ENCODE data around the gene PIGBOS1. TPM values are rescaled to one million over a fixed set of nuclear protein-coding genes. Genes with fewer than 3 reads are reported as not detected.

PIGBOS1 gene
- total RNA-seq, 1 donor from 2014 or later = 10.7 TPM

- no peak for DNase-seq
- no peak for ATAC-seq (ENCODE audit: low read depth)
- no peak overlapping the region for H3K4me3 Mint-ChIP-seq
- H3K4me1 Mint-ChIP-seq = no peaks in the 10 kb centered on the region
- intact Hi-C loops (cut with micrococcal nuclease) = no loop called here
- H3K36me3 Mint-ChIP-seq (ENCODE audit: low read depth) = peaks cover 60% of the 10 kb centered on the region
- no peaks in the 10 kb centered on the region for H3K27me3 Mint-ChIP-seq
- ChIA-PET POLR2A (no interaction called here), CTCF (interaction anchor here (0.8 kb wide), 1 partner anchor 81 kb away, joined by 3 read pairs; no protein-coding TSS in a partner anchor)
- no peaks in the 10 kb centered on the region for H3K9me3 Mint-ChIP-seq
- TF ChIP-seq CTCF (IDR thresholded peaks at IDR 0.05) = no peak
- no peak overlapping the region for H3K27ac Mint-ChIP-seq
Measured at GRCh38 chr15:55358471-55358870, 39.5 kb upstream of the PIGBOS1 start.

GRCh38 chr15:55357774-55358173, 38.9 kb upstream of the PIGBOS1 start:
- ATAC-seq (ENCODE audit: low read depth) (no peak), DNase-seq (no peak)
- H3K36me3 Mint-ChIP-seq (ENCODE audit: low read depth) = peaks cover 59% of the 10 kb centered on the region
- no peak overlapping the region for H3K4me3 Mint-ChIP-seq
- H3K9me3 Mint-ChIP-seq = no peaks in the 10 kb centered on the region
- TF ChIP-seq CTCF (IDR thresholded peaks at IDR 0.05) = no peak
- H3K27ac Mint-ChIP-seq = no peak overlapping the region
- no peaks in the 10 kb centered on the region for H3K4me1 Mint-ChIP-seq
- ChIA-PET CTCF (no interaction called here), POLR2A (no interaction called here)
- intact Hi-C loops (cut with micrococcal nuclease) = no loop called here
- no peaks in the 10 kb centered on the region for H3K27me3 Mint-ChIP-seq

- Mint-ChIP-seq H3K36me3 (ENCODE audit: low read depth) (peaks cover 56% of the 10 kb centered on the region), H3K9me3 (no peaks in the 10 kb centered on the region), H3K4me3 (no peak overlapping the region), H3K4me1 (no peaks in the 10 kb centered on the region), H3K27ac (no peak overlapping the region), H3K27me3 (no peaks in the 10 kb centered on the region)
- TF ChIP-seq CTCF (IDR thresholded peaks at IDR 0.05) = no peak
- no peak for DNase-seq
- ChIA-PET POLR2A (no interaction called here), CTCF (no interaction called here)
- intact Hi-C loops (cut with micrococcal nuclease) = no loop called here
- no peak for ATAC-seq (ENCODE audit: low read depth)
Measured at GRCh38 chr15:55356985-55357585, 38.2 kb upstream of the PIGBOS1 start.

- DNase-seq (no peak), ATAC-seq (ENCODE audit: low read depth) (no peak)
- Mint-ChIP-seq H3K9me3 (no peaks in the 10 kb centered on the region), H3K27ac (no peak overlapping the region), H3K27me3 (no peaks in the 10 kb centered on the region), H3K36me3 (ENCODE audit: low read depth) (peaks cover 60% of the 10 kb centered on the region), H3K4me3 (no peak overlapping the region), H3K4me1 (no peaks in the 10 kb centered on the region)
- CTCF ChIA-PET = no interaction called here
- POLR2A ChIA-PET = no interaction called here
- intact Hi-C loops (cut with micrococcal nuclease) = no loop called here
- TF ChIP-seq CTCF (IDR thresholded peaks at IDR 0.05) = no peak
Measured at GRCh38 chr15:55353025-55353424, 34.1 kb upstream of the PIGBOS1 start.

- no peak for DNase-seq
- TF ChIP-seq CTCF (IDR thresholded peaks at IDR 0.05) = no peak
- Mint-ChIP-seq H3K4me3 (no peak overlapping the region), H3K36me3 (ENCODE audit: low read depth) (peaks cover 56% of the 10 kb centered on the region), H3K9me3 (no peaks in the 10 kb centered on the region), H3K27me3 (no peaks in the 10 kb centered on the region), H3K4me1 (no peaks in the 10 kb centered on the region), H3K27ac (no peak overlapping the region)
- ChIA-PET CTCF (no interaction called here), POLR2A (no interaction called here)
- ATAC-seq (ENCODE audit: low read depth) = no peak
- intact Hi-C loops (cut with micrococcal nuclease) = no loop called here
Measured at GRCh38 chr15:55349282-55349681, 30.4 kb upstream of the PIGBOS1 start.

Measured in activated B cell treated with CpG ODN at 0.5 μM for 24 hours (primary cell).